ENCODE results near the gene COBLL1.
"Not testable (repeated sequence)": the region's sequence is repeated elsewhere in the genome, so short reads cannot be mapped to it uniquely, and the experiment has no call there.

The COBLL1 gene

GRCh38 chr2:164859906-164860693, 18.5 kb upstream of the COBLL1 start:
- DNase-seq = not testable (repeated sequence)

- DNase-seq = no peak
Observed at GRCh38 chr2:164859251-164859818, 17.7 kb upstream of the COBLL1 start.

GRCh38 chr2:164852086-164852485, 10.5 kb upstream of the COBLL1 start:
- no peak for DNase-seq

- no peak for DNase-seq
Observed at GRCh38 chr2:164850235-164850634, 8.6 kb upstream of the COBLL1 start.

- DNase-seq = no peak
Observed at GRCh38 chr2:164849506-164849905, 7.9 kb upstream of the COBLL1 start.

GRCh38 chr2:164847981-164848741, 6.5 kb upstream of the COBLL1 start:
- no peak for DNase-seq

GRCh38 chr2:164847291-164847690, 5.7 kb upstream of the COBLL1 start:
- no peak for DNase-seq

GRCh38 chr2:164846276-164846675, 4.7 kb upstream of the COBLL1 start:
- DNase-seq = no peak

- no peak for DNase-seq
Observed at GRCh38 chr2:164843346-164843911, 1.8 kb upstream of the COBLL1 start.

GRCh38 chr2:164842624-164842966, 972 bp upstream of the COBLL1 start:
- no peak for DNase-seq

GRCh38 chr2:164840930-164841718, 499 bp downstream of the COBLL1 start:
- DNase-seq = peak; percentile 82

- peak; percentile 31 for DNase-seq
Observed at GRCh38 chr2:164840458-164840929, 1.1 kb downstream of the COBLL1 start.

- DNase-seq = no peak
Observed at GRCh38 chr2:164839914-164840457, 1.6 kb downstream of the COBLL1 start.

GRCh38 chr2:164837807-164838206, 3.8 kb downstream of the COBLL1 start:
- no peak for DNase-seq

- no peak for DNase-seq
Observed at GRCh38 chr2:164836907-164837306, 4.7 kb downstream of the COBLL1 start.

GRCh38 chr2:164835302-164835701, 6.3 kb downstream of the COBLL1 start:
- no peak for DNase-seq

GRCh38 chr2:164831887-164832286, 9.7 kb downstream of the COBLL1 start:
- peak; percentile 60 for DNase-seq

- DNase-seq = no peak
Observed at GRCh38 chr2:164831180-164831579, 10.4 kb downstream of the COBLL1 start.

- no peak for DNase-seq
Observed at GRCh38 chr2:164826293-164827243, 15.1 kb downstream of the COBLL1 start.

- DNase-seq = no peak
Observed at GRCh38 chr2:164824872-164825271, 16.8 kb downstream of the COBLL1 start.

GRCh38 chr2:164823126-164823525, 18.5 kb downstream of the COBLL1 start:
- DNase-seq = no peak

All from NCI-H1436 (cell line).